ENCODE measurements around the gene COL5A1. TPM values are rescaled to one million over a fixed set of nuclear protein-coding genes. Genes with fewer than 3 reads are reported as not detected.

The COL5A1 gene
- total RNA-seq, 1 experiment from 2014 or later, result not detected

DNA sequence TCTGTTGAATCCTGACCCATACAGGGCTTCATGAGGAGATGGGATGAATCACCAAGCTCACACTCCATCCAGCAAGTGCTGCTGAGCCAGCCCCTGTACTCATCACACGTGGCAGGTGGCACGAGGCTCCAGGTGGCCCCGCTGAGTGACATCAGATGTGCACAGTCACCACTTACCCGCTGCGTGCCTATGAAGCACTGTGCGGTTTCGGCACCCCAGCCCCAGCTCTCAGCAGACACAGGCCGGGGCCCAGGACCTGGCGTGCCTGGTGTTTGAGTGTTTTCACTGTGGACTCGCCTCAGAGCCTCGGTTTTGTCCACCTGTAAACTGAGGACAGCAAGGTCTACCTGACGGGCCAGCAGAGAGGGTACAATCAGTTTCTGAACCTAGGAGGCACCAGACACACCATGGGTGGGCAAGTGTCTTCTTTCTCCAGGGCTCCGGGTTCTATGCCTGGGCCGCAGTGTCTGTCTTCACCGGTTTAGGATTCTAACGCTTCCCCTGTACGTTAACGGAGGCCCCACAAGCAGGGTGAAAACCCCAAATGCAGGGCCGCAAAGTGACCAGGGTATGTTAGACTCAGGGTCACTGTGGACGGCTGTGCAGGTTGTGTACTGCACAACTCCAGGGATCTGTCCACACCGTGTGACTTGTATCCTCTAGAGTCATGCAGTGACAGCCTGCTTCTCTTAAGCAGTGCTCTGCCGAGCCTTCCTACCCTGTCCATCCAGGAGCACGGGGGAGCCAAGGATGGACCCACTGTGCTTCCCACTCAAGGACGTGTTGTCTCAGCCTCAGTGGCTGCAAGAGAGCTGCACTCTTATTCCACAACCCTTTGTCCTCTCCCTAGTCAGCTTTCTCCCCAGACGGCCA lies 44.3 kb upstream of the COL5A1 start:
- TF ChIP-seq CTCF (IDR thresholded peaks at IDR 0.05; ENCODE audit: unreplicated experiment), result no peak
- ChIA-PET CTCF (interaction anchor here (0.5 kb wide), 1 partner anchor 27 kb away, joined by 3 read pairs; no protein-coding TSS in a partner anchor), POLR2A (no interaction called here)
- Mint-ChIP-seq H3K9me3 (ENCODE audit: unreplicated experiment) (no peaks in the 10 kb centered on the region), H3K4me3 (ENCODE audit: unreplicated experiment) (no peak overlapping the region), H3K4me1 (ENCODE audit: insufficient read depth, unreplicated experiment) (no peaks in the 10 kb centered on the region), H3K27ac (ENCODE audit: low read depth, unreplicated experiment) (no peak overlapping the region), H3K27me3 (ENCODE audit: insufficient read depth, unreplicated experiment) (no peaks in the 10 kb centered on the region), H3K36me3 (ENCODE audit: insufficient read depth, unreplicated experiment) (no peaks in the 10 kb centered on the region)
- DNase-seq (ENCODE audit: unreplicated experiment), result no peak
- intact Hi-C loops (cut with micrococcal nuclease), result no loop called here
- BruUV-seq (replicated peaks), result no TSS peak

DNA sequence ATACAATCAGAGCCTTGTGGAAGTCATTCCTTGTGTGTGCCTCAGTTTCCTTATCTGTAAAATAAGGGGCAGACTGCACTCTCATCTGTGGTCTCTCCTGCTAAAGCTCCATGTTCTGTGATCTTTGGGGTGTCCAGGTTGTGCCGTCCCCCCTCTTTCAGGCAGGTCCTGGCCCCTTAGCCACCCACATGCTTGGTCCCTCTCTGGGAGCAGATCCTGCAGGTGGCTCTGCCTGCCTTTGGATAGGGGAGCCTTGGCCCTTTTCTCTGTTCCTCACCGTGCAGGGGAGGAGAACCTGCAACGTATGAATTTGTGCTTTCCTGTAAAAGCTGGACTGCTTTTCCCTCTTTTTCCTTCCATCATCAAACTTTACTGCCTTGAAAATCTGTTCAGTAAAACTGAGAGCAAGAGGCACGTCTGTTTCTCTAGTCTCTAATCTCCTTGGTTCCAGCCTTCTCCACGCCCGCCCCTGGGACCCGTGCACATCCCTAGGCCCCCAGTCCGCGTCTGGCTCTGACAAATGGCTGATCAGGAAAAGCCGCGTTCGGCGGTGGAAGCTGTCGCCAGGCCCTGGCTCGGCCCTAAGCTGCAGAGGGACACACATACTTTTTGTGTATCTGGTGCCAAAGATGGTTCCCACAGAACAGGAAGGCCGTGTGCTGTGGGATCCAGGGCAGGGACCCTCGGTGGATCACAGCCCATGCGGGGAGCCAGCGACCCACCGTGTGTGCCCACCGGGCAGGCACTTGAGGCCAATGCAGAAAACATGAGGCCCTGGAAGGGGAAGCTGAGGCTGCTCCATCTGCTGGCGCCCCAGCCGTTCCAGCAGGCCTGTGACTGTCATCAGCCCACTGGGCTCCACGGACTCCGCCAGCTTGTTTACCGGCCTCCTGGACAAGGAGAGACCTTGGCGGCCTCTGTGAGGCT lies 43.4 kb upstream of the COL5A1 start:
- H3K9me3 Mint-ChIP-seq (ENCODE audit: unreplicated experiment), result no peaks in the 10 kb centered on the region
- no peaks in the 10 kb centered on the region for H3K4me1 Mint-ChIP-seq (ENCODE audit: insufficient read depth, unreplicated experiment)
- BruUV-seq (replicated peaks), result no TSS peak

GRCh38 chr9:134598884-134599245 lies 42.7 kb upstream of the COL5A1 start:
- DNase-seq (ENCODE audit: unreplicated experiment), result no peak
- no TSS peak for BruUV-seq (replicated peaks)
- intact Hi-C loops (cut with micrococcal nuclease), result no loop called here
- ChIA-PET CTCF (no interaction called here), POLR2A (no interaction called here)
- H3K27me3 Mint-ChIP-seq (ENCODE audit: insufficient read depth, unreplicated experiment), result no peaks in the 10 kb centered on the region
- no peaks in the 10 kb centered on the region for H3K4me1 Mint-ChIP-seq (ENCODE audit: insufficient read depth, unreplicated experiment)
- H3K27ac Mint-ChIP-seq (ENCODE audit: low read depth, unreplicated experiment), result no peak overlapping the region
- no peak for TF ChIP-seq CTCF (IDR thresholded peaks at IDR 0.05; ENCODE audit: unreplicated experiment)
- H3K36me3 Mint-ChIP-seq (ENCODE audit: insufficient read depth, unreplicated experiment), result no peaks in the 10 kb centered on the region
- H3K4me3 Mint-ChIP-seq (ENCODE audit: unreplicated experiment), result no peak overlapping the region
- H3K9me3 Mint-ChIP-seq (ENCODE audit: unreplicated experiment), result no peaks in the 10 kb centered on the region

More for the DNA sequence above, 43.4 kb upstream of the COL5A1 start:
- TF ChIP-seq CTCF (IDR thresholded peaks at IDR 0.05; ENCODE audit: unreplicated experiment), result no peak
- Mint-ChIP-seq H3K4me3 (ENCODE audit: unreplicated experiment) (no peak overlapping the region), H3K36me3 (ENCODE audit: insufficient read depth, unreplicated experiment) (no peaks in the 10 kb centered on the region), H3K27me3 (ENCODE audit: insufficient read depth, unreplicated experiment) (no peaks in the 10 kb centered on the region), H3K27ac (ENCODE audit: low read depth, unreplicated experiment) (no peak overlapping the region)
- CTCF ChIA-PET, result interaction anchor here (0.6 kb wide), 1 partner anchor 50 kb away, joined by 6 read pairs; no protein-coding TSS in a partner anchor
- DNase-seq (ENCODE audit: unreplicated experiment), result no peak
- POLR2A ChIA-PET, result no interaction called here
- intact Hi-C loops (cut with micrococcal nuclease), result no loop called here

- no peak for TF ChIP-seq CTCF (IDR thresholded peaks at IDR 0.05; ENCODE audit: unreplicated experiment)
- Mint-ChIP-seq H3K27me3 (ENCODE audit: insufficient read depth, unreplicated experiment) (no peaks in the 10 kb centered on the region), H3K36me3 (ENCODE audit: insufficient read depth, unreplicated experiment) (no peaks in the 10 kb centered on the region), H3K27ac (ENCODE audit: low read depth, unreplicated experiment) (no peak overlapping the region), H3K4me1 (ENCODE audit: insufficient read depth, unreplicated experiment) (no peaks in the 10 kb centered on the region), H3K4me3 (ENCODE audit: unreplicated experiment) (no peak overlapping the region), H3K9me3 (ENCODE audit: unreplicated experiment) (no peaks in the 10 kb centered on the region)
- no TSS peak for BruUV-seq (replicated peaks)
- intact Hi-C loops (cut with micrococcal nuclease), result no loop called here
- ChIA-PET CTCF (interaction anchor here (0.6 kb wide), 1 partner anchor 16 kb away, joined by 4 read pairs; no protein-coding TSS in a partner anchor), POLR2A (no interaction called here)
- DNase-seq (ENCODE audit: unreplicated experiment), result no peak
These were observed 41.2 kb upstream of the COL5A1 start for GRCh38 chr9:134600371-134600770.

Measured in MCF 10A (cell line).